ENCODE measurements around the gene FAM234A.

The FAM234A gene

DNA sequence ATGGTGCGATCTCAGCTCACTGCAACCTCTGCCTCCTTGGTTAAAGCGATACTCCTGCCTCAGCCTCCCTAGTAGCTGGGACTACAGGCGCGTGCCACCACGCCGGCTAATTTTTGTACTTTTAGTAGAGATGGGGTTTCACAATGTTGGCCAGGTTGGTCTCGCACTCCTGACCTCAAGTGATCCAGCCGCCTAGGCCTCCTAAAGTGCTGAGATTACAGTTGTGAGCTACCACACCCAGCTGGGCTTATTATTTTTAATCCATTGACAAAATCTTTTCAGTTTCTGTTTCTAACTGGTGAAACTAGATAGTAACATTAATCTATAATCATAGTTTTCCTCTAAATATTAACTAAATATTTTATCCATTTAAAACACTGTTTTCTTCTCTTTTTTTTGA is 5.9 kb downstream of the FAM234A start:
- no peaks in the 10 kb centered on the region for H3K27me3 ChIP-seq (ENCODE audit: control insufficient read depth in 1 of 2, insufficient read depth in 1 of 2, low read length in 2 of 2)
- no peak overlapping the region for H2BK15ac ChIP-seq (ENCODE audit: low read depth, poor library complexity, severe bottlenecking)
- H2AFZ ChIP-seq (ENCODE audit: low read depth, low read length), result no peak overlapping the region
- no peaks in the 10 kb centered on the region for H3K9me3 ChIP-seq (ENCODE audit: control insufficient read depth, low read length)
- no peak overlapping the region for H4K91ac ChIP-seq (ENCODE audit: low read length)
- no peak overlapping the region for H3K9ac ChIP-seq (ENCODE audit: low read length)
- peaks cover 6% of the 10 kb centered on the region for H3K4me1 ChIP-seq (ENCODE audit: control insufficient read depth, insufficient read depth, low read depth, low read length)
- H3K27ac ChIP-seq (ENCODE audit: low read length, poor library complexity, severe bottlenecking), result no peak overlapping the region
- no peak overlapping the region for H2BK12ac ChIP-seq (ENCODE audit: low read length in 2 of 2)
- H3K14ac ChIP-seq (ENCODE audit: low read length in 2 of 2), result no peak overlapping the region
- no peak overlapping the region for H3K4ac ChIP-seq (ENCODE audit: low read depth in 1 of 2, low read length in 2 of 2)
- WGBS, result 90% methylated on average over 6 of the region's 8 CpGs
- no peak for DNase-seq
- H3K79me1 ChIP-seq (replicated peaks; ENCODE audit: low read length, poor library complexity, severe bottlenecking), result peaks cover 26% of the 10 kb centered on the region
- H2BK5ac ChIP-seq (ENCODE audit: low read depth, low read length, poor library complexity, severe bottlenecking), result no peak overlapping the region
- no peak overlapping the region for H2BK120ac ChIP-seq (ENCODE audit: low read depth, low read length)
- H2AK5ac ChIP-seq (ENCODE audit: low read length, severe bottlenecking), result no peak overlapping the region
- H3K23ac ChIP-seq (ENCODE audit: low read length in 2 of 2), result no peak overlapping the region
- no peak overlapping the region for H3K18ac ChIP-seq (ENCODE audit: low read depth in 1 of 2, low read length in 2 of 2)
- no peak overlapping the region for H3K4me3 ChIP-seq (ENCODE audit: insufficient read depth in 1 of 2, low read depth in 1 of 2, low read length in 2 of 2)
- no peak overlapping the region for H3K4me2 ChIP-seq (ENCODE audit: low read length, poor library complexity, severe bottlenecking)
- peaks cover 3 to 7% of the 10 kb centered on the region in 2 experiments for H3K36me3 ChIP-seq (ENCODE audit: control insufficient read depth in 1 of 2, insufficient read depth in 2 of 2, low read depth in 1 of 2, low read length in 2 of 2)
- no peak overlapping the region for H4K8ac ChIP-seq (ENCODE audit: low read length)

GRCh38 chr16:242281-242680 is 7.7 kb downstream of the FAM234A start:
- Histone ChIP-seq H2BK120ac (ENCODE audit: low read depth, low read length) (no peak overlapping the region), H3K9me3 (ENCODE audit: control insufficient read depth, low read length) (no peaks in the 10 kb centered on the region), H3K79me1 (replicated peaks; ENCODE audit: low read length, poor library complexity, severe bottlenecking) (peaks cover 26% of the 10 kb centered on the region), H3K23ac (ENCODE audit: low read length in 2 of 2) (no peak overlapping the region), H3K4ac (ENCODE audit: low read depth in 1 of 2, low read length in 2 of 2) (no peak overlapping the region), H3K27ac (ENCODE audit: low read length, poor library complexity, severe bottlenecking) (no peak overlapping the region), H3K9ac (ENCODE audit: low read length) (no peak overlapping the region), H3K4me3 (ENCODE audit: insufficient read depth in 1 of 2, low read depth in 1 of 2, low read length in 2 of 2) (no peak overlapping the region), H2AFZ (ENCODE audit: low read depth, low read length) (no peak overlapping the region), H3K14ac (ENCODE audit: low read length in 2 of 2) (no peak overlapping the region), H2BK5ac (ENCODE audit: low read depth, low read length, poor library complexity, severe bottlenecking) (no peak overlapping the region), H2AK5ac (ENCODE audit: low read length, severe bottlenecking) (no peak overlapping the region), H4K8ac (ENCODE audit: low read length) (no peak overlapping the region), H2BK15ac (ENCODE audit: low read depth, poor library complexity, severe bottlenecking) (no peak overlapping the region), H3K4me1 (ENCODE audit: control insufficient read depth, insufficient read depth, low read depth, low read length) (peaks cover 6% of the 10 kb centered on the region), H3K36me3 (ENCODE audit: control insufficient read depth in 1 of 2, insufficient read depth in 2 of 2, low read depth in 1 of 2, low read length in 2 of 2) (peaks cover 0 to 7% of the 10 kb centered on the region in 2 experiments), H3K27me3 (ENCODE audit: control insufficient read depth in 1 of 2, insufficient read depth in 1 of 2, low read length in 2 of 2) (no peaks in the 10 kb centered on the region), H3K4me2 (ENCODE audit: low read length, poor library complexity, severe bottlenecking) (no peak overlapping the region), H4K91ac (ENCODE audit: low read length) (no peak overlapping the region), H2BK12ac (ENCODE audit: low read length in 2 of 2) (no peak overlapping the region), H3K18ac (ENCODE audit: low read depth in 1 of 2, low read length in 2 of 2) (no peak overlapping the region)
- DNase-seq, result no peak
- WGBS, result 98% methylated on average over 10 of the region's 10 CpGs

DNA sequence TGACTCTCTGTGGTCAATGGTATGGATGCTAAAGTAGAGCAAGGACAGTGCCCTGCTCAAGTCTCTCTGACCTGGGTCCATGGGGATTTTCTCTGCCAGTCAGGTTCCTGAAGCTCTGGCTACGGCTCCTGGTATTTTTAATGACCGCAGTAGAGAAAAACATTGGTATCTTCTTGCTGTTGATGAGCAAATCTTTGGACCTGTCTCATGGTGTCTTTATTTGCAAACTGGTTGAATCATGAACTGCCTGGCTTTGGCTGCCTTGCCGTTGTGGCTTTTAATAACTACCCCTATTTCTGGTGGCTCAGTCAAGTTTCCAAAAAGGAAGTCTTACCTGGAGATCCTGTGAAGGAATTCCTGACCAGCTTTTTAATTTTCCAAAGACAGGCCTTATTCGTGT is 8.7 kb downstream of the FAM234A start:
- no peaks in the 10 kb centered on the region for H3K9me3 ChIP-seq (ENCODE audit: control insufficient read depth, low read length)
- H2BK120ac ChIP-seq (ENCODE audit: low read depth, low read length), result no peak overlapping the region
- peaks cover 6% of the 10 kb centered on the region for H3K4me1 ChIP-seq (ENCODE audit: control insufficient read depth, insufficient read depth, low read depth, low read length)
- no peak overlapping the region for H4K8ac ChIP-seq (ENCODE audit: low read length)
- H2BK5ac ChIP-seq (ENCODE audit: low read depth, low read length, poor library complexity, severe bottlenecking), result no peak overlapping the region
- H3K4ac ChIP-seq (ENCODE audit: low read depth in 1 of 2, low read length in 2 of 2), result no peak overlapping the region
- peaks cover 24% of the 10 kb centered on the region for H3K79me1 ChIP-seq (replicated peaks; ENCODE audit: low read length, poor library complexity, severe bottlenecking)
- DNase-seq, result no peak
- H4K91ac ChIP-seq (ENCODE audit: low read length), result no peak overlapping the region
- no peaks in the 10 kb centered on the region for H3K27me3 ChIP-seq (ENCODE audit: control insufficient read depth in 1 of 2, insufficient read depth in 1 of 2, low read length in 2 of 2)
- H3K36me3 ChIP-seq (ENCODE audit: control insufficient read depth in 1 of 2, insufficient read depth in 2 of 2, low read depth in 1 of 2, low read length in 2 of 2), result peaks cover 0 to 3% of the 10 kb centered on the region in 2 experiments
- H3K4me2 ChIP-seq (ENCODE audit: low read length, poor library complexity, severe bottlenecking), result no peak overlapping the region
- no peak overlapping the region for H3K18ac ChIP-seq (ENCODE audit: low read depth in 1 of 2, low read length in 2 of 2)
- no peak overlapping the region for H2AFZ ChIP-seq (ENCODE audit: low read depth, low read length)
- no peak overlapping the region for H3K4me3 ChIP-seq (ENCODE audit: insufficient read depth in 1 of 2, low read depth in 1 of 2, low read length in 2 of 2)
- no peak overlapping the region for H3K14ac ChIP-seq (ENCODE audit: low read length in 2 of 2)
- H2BK15ac ChIP-seq (ENCODE audit: low read depth, poor library complexity, severe bottlenecking), result no peak overlapping the region
- H3K27ac ChIP-seq (ENCODE audit: low read length, poor library complexity, severe bottlenecking), result no peak overlapping the region
- H2AK5ac ChIP-seq (ENCODE audit: low read length, severe bottlenecking), result no peak overlapping the region
- no peak overlapping the region for H2BK12ac ChIP-seq (ENCODE audit: low read length in 2 of 2)
- H3K9ac ChIP-seq (ENCODE audit: low read length), result no peak overlapping the region
- 96% methylated on average over 4 of the region's 4 CpGs for WGBS
- H3K23ac ChIP-seq (ENCODE audit: low read length in 2 of 2), result no peak overlapping the region

GRCh38 chr16:245105-245504 is 10.5 kb downstream of the FAM234A start:
- Histone ChIP-seq H2BK12ac (ENCODE audit: low read length in 2 of 2) (no peak overlapping the region), H4K8ac (ENCODE audit: low read length) (no peak overlapping the region), H4K91ac (ENCODE audit: low read length) (no peak overlapping the region), H2BK5ac (ENCODE audit: low read depth, low read length, poor library complexity, severe bottlenecking) (no peak overlapping the region), H2AFZ (ENCODE audit: low read depth, low read length) (no peak overlapping the region), H3K4me2 (ENCODE audit: low read length, poor library complexity, severe bottlenecking) (no peak overlapping the region), H3K14ac (ENCODE audit: low read length in 2 of 2) (no peak overlapping the region), H3K4me3 (ENCODE audit: insufficient read depth in 1 of 2, low read depth in 1 of 2, low read length in 2 of 2) (no peak overlapping the region), H3K27me3 (ENCODE audit: control insufficient read depth in 1 of 2, insufficient read depth in 1 of 2, low read length in 2 of 2) (no peaks in the 10 kb centered on the region), H3K9ac (ENCODE audit: low read length) (no peak overlapping the region), H3K4ac (ENCODE audit: low read depth in 1 of 2, low read length in 2 of 2) (no peak overlapping the region), H3K79me1 (replicated peaks; ENCODE audit: low read length, poor library complexity, severe bottlenecking) (peaks cover 29% of the 10 kb centered on the region), H3K36me3 (ENCODE audit: control insufficient read depth in 1 of 2, insufficient read depth in 2 of 2, low read depth in 1 of 2, low read length in 2 of 2) (peaks cover 8 to 11% of the 10 kb centered on the region in 2 experiments), H2BK120ac (ENCODE audit: low read depth, low read length) (no peak overlapping the region), H3K18ac (ENCODE audit: low read depth in 1 of 2, low read length in 2 of 2) (no peak overlapping the region), H2BK15ac (ENCODE audit: low read depth, poor library complexity, severe bottlenecking) (no peak overlapping the region), H3K9me3 (ENCODE audit: control insufficient read depth, low read length) (no peaks in the 10 kb centered on the region), H3K27ac (ENCODE audit: low read length, poor library complexity, severe bottlenecking) (no peak overlapping the region), H3K23ac (ENCODE audit: low read length in 2 of 2) (no peak overlapping the region), H2AK5ac (ENCODE audit: low read length, severe bottlenecking) (no peak overlapping the region), H3K4me1 (ENCODE audit: control insufficient read depth, insufficient read depth, low read depth, low read length) (peaks cover 6% of the 10 kb centered on the region)
- 94% methylated on average over 9 of the region's 9 CpGs for WGBS
- DNase-seq, result no peak
